ENCODE measurements around the gene NSDHL. TPM values are rescaled to one million over a fixed set of nuclear protein-coding genes. Genes with fewer than 3 reads are reported as not detected.

Gene NSDHL
- total and polyA plus RNA-seq, 2 experiments from 2014 or later: 32.4 to 34.3 TPM

DNA sequence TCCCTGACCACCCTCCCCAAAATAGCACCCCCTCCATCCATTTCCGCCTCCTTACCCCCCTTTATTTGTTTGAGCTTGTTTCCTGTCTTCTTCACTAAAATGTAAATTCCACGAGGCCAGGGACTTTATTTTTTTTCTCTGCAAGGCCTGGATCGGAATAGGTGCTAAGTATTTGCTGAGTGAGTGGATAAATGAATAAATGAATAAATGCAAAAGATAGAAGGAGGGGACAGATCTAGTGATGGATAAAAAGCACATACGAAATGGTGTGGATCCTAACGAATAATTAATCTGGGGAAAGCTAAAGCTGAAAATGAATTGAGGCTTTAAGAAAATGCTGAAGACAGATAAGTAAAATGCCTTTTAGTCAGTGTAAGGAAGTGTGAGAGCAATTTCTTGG is 12.5 kb upstream of the NSDHL start (continued):
- TF ChIP-seq, protein P1, sequence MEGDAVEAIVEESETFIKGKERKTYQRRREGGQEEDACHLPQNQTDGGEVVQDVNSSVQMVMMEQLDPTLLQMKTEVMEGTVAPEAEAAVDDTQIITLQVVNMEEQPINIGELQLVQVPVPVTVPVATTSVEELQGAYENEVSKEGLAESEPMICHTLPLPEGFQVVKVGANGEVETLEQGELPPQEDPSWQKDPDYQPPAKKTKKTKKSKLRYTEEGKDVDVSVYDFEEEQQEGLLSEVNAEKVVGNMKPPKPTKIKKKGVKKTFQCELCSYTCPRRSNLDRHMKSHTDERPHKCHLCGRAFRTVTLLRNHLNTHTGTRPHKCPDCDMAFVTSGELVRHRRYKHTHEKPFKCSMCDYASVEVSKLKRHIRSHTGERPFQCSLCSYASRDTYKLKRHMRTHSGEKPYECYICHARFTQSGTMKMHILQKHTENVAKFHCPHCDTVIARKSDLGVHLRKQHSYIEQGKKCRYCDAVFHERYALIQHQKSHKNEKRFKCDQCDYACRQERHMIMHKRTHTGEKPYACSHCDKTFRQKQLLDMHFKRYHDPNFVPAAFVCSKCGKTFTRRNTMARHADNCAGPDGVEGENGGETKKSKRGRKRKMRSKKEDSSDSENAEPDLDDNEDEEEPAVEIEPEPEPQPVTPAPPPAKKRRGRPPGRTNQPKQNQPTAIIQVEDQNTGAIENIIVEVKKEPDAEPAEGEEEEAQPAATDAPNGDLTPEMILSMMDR (conservative IDR thresholded peaks at IDR 0.05; ENCODE audit: low read depth in 2 of 2): no peak
- TF ChIP-seq, protein P2, sequence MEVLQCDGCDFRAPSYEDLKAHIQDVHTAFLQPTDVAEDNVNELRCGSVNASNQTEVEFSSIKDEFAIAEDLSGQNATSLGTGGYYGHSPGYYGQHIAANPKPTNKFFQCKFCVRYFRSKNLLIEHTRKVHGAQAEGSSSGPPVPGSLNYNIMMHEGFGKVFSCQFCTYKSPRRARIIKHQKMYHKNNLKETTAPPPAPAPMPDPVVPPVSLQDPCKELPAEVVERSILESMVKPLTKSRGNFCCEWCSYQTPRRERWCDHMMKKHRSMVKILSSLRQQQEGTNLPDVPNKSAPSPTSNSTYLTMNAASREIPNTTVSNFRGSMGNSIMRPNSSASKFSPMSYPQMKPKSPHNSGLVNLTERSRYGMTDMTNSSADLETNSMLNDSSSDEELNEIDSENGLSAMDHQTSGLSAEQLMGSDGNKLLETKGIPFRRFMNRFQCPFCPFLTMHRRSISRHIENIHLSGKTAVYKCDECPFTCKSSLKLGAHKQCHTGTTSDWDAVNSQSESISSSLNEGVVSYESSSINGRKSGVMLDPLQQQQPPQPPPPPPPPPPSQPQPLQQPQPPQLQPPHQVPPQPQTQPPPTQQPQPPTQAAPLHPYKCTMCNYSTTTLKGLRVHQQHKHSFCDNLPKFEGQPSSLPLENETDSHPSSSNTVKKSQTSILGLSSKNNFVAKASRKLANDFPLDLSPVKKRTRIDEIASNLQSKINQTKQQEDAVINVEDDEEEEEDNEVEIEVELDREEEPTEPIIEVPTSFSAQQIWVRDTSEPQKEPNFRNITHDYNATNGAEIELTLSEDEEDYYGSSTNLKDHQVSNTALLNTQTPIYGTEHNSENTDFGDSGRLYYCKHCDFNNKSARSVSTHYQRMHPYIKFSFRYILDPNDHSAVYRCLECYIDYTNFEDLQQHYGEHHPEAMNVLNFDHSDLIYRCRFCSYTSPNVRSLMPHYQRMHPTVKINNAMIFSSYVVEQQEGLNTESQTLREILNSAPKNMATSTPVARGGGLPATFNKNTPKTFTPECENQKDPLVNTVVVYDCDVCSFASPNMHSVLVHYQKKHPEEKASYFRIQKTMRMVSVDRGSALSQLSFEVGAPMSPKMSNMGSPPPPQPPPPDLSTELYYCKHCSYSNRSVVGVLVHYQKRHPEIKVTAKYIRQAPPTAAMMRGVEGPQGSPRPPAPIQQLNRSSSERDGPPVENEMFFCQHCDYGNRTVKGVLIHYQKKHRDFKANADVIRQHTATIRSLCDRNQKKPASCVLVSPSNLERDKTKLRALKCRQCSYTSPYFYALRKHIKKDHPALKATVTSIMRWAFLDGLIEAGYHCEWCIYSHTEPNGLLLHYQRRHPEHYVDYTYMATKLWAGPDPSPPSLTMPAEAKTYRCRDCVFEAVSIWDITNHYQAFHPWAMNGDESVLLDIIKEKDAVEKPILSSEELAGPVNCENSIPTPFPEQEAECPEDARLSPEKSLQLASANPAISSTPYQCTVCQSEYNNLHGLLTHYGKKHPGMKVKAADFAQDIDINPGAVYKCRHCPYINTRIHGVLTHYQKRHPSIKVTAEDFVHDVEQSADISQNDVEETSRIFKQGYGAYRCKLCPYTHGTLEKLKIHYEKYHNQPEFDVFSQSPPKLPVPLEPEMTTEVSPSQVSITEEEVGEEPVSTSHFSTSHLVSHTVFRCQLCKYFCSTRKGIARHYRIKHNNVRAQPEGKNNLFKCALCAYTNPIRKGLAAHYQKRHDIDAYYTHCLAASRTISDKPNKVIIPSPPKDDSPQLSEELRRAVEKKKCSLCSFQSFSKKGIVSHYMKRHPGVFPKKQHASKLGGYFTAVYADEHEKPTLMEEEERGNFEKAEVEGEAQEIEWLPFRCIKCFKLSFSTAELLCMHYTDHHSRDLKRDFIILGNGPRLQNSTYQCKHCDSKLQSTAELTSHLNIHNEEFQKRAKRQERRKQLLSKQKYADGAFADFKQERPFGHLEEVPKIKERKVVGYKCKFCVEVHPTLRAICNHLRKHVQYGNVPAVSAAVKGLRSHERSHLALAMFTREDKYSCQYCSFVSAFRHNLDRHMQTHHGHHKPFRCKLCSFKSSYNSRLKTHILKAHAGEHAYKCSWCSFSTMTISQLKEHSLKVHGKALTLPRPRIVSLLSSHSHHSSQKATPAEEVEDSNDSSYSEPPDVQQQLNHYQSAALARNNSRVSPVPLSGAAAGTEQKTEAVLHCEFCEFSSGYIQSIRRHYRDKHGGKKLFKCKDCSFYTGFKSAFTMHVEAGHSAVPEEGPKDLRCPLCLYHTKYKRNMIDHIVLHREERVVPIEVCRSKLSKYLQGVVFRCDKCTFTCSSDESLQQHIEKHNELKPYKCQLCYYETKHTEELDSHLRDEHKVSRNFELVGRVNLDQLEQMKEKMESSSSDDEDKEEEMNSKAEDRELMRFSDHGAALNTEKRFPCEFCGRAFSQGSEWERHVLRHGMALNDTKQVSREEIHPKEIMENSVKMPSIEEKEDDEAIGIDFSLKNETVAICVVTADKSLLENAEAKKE (CRISPR knock-in tag; IDR thresholded peaks at IDR 0.05): no peak

DNA sequence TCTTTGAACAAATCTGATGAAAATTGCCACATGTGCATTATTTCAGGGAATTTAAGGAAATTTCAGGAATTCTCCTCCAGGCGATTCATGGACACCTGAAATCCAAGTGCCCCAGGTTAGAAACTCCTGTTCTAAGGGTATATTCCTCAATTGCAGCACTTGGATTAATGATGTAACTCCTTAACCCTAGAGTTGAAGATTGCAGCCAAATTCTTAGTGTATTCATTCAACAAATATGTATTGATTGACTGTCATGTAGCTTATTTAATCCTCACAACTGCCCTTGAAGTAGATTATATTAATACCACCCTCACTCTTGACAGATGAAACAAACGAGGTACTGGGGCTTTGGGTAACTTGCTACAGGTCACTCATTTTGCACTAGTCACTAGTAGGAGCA is 11.6 kb upstream of the NSDHL start:
- H3K4me1 Mint-ChIP-seq: peaks cover 7% of the 10 kb centered on the region
- Histone ChIP-seq H3K9me2 (ENCODE audit: insufficient read depth) (no peaks in the 10 kb centered on the region), H3K79me2 (replicated peaks; ENCODE audit: insufficient read depth) (no peaks in the 10 kb centered on the region), H3K27me3 (ENCODE audit: insufficient read depth) (no peaks in the 10 kb centered on the region), H3K4me3 (no peak overlapping the region), H3K4me2 (no peak overlapping the region), H3F3A (replicated peaks; ENCODE audit: low read depth) (no peaks in the 10 kb centered on the region), H3K36me3 (ENCODE audit: insufficient read depth) (no peaks in the 10 kb centered on the region), H4K20me1 (replicated peaks; ENCODE audit: insufficient read depth) (no peaks in the 10 kb centered on the region), H2AFZ (no peak overlapping the region), H3K4me1 (ENCODE audit: insufficient read depth) (peaks cover 5% of the 10 kb centered on the region; the same call in 1 of the 2 replicates), H3K27ac (ENCODE audit: low read depth) (no peak overlapping the region)
- H3K9me3 Mint-ChIP-seq: no peaks in the 10 kb centered on the region
- no peak for DNase-seq (ENCODE audit: low spot score)
- no peak overlapping the region for H3K27ac Mint-ChIP-seq
- no peaks in the 10 kb centered on the region for H3K36me3 Mint-ChIP-seq (ENCODE audit: low read depth)
- peaks cover 1% of the 10 kb centered on the region for H3K27me3 Mint-ChIP-seq (ENCODE audit: insufficient read depth, low read depth, poor library complexity)
- ATAC-seq: no peak
- H3K4me3 Mint-ChIP-seq: no peak overlapping the region
- TF ChIP-seq, protein P3, sequence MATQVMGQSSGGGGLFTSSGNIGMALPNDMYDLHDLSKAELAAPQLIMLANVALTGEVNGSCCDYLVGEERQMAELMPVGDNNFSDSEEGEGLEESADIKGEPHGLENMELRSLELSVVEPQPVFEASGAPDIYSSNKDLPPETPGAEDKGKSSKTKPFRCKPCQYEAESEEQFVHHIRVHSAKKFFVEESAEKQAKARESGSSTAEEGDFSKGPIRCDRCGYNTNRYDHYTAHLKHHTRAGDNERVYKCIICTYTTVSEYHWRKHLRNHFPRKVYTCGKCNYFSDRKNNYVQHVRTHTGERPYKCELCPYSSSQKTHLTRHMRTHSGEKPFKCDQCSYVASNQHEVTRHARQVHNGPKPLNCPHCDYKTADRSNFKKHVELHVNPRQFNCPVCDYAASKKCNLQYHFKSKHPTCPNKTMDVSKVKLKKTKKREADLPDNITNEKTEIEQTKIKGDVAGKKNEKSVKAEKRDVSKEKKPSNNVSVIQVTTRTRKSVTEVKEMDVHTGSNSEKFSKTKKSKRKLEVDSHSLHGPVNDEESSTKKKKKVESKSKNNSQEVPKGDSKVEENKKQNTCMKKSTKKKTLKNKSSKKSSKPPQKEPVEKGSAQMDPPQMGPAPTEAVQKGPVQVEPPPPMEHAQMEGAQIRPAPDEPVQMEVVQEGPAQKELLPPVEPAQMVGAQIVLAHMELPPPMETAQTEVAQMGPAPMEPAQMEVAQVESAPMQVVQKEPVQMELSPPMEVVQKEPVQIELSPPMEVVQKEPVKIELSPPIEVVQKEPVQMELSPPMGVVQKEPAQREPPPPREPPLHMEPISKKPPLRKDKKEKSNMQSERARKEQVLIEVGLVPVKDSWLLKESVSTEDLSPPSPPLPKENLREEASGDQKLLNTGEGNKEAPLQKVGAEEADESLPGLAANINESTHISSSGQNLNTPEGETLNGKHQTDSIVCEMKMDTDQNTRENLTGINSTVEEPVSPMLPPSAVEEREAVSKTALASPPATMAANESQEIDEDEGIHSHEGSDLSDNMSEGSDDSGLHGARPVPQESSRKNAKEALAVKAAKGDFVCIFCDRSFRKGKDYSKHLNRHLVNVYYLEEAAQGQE (IDR thresholded peaks at IDR 0.05; ENCODE audit: unreplicated experiment): no peak
- TF ChIP-seq ZNF331 (CRISPR knock-in tag; IDR thresholded peaks at IDR 0.05; ENCODE audit: low read depth) (no peak), ZNF114 (CRISPR knock-in tag; IDR thresholded peaks at IDR 0.05) (no peak), STAT1 (IDR thresholded peaks at IDR 0.05; ENCODE audit: unreplicated experiment) (no peak)
- TF ChIP-seq, protein P1 (conservative IDR thresholded peaks at IDR 0.05; ENCODE audit: low read depth in 2 of 2): no peak
